Activated naive CD8-positive, alpha-beta T cell treated with anti-CD3 and anti-CD28 coated beads, Interleukin-2, amount 50 U/mL, for 16 hours (primary cell): ENCODE data around the gene DCAF6.
"Not testable (repeated sequence)": the region's sequence is repeated elsewhere in the genome, so short reads cannot be mapped to it uniquely, and the experiment has no call there.

ENCODE experiments used
- DNase-seq: peaks from one replicate; pipeline ENCODE4 v3.0.0-alpha.2; 2020; ENCODE audit warnings: low read depth, low spot score

The DCAF6 gene, protein sequence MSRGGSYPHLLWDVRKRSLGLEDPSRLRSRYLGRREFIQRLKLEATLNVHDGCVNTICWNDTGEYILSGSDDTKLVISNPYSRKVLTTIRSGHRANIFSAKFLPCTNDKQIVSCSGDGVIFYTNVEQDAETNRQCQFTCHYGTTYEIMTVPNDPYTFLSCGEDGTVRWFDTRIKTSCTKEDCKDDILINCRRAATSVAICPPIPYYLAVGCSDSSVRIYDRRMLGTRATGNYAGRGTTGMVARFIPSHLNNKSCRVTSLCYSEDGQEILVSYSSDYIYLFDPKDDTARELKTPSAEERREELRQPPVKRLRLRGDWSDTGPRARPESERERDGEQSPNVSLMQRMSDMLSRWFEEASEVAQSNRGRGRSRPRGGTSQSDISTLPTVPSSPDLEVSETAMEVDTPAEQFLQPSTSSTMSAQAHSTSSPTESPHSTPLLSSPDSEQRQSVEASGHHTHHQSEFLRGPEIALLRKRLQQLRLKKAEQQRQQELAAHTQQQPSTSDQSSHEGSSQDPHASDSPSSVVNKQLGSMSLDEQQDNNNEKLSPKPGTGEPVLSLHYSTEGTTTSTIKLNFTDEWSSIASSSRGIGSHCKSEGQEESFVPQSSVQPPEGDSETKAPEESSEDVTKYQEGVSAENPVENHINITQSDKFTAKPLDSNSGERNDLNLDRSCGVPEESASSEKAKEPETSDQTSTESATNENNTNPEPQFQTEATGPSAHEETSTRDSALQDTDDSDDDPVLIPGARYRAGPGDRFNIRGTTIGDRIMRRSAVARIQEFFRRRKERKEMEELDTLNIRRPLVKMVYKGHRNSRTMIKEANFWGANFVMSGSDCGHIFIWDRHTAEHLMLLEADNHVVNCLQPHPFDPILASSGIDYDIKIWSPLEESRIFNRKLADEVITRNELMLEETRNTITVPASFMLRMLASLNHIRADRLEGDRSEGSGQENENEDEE

DNA sequence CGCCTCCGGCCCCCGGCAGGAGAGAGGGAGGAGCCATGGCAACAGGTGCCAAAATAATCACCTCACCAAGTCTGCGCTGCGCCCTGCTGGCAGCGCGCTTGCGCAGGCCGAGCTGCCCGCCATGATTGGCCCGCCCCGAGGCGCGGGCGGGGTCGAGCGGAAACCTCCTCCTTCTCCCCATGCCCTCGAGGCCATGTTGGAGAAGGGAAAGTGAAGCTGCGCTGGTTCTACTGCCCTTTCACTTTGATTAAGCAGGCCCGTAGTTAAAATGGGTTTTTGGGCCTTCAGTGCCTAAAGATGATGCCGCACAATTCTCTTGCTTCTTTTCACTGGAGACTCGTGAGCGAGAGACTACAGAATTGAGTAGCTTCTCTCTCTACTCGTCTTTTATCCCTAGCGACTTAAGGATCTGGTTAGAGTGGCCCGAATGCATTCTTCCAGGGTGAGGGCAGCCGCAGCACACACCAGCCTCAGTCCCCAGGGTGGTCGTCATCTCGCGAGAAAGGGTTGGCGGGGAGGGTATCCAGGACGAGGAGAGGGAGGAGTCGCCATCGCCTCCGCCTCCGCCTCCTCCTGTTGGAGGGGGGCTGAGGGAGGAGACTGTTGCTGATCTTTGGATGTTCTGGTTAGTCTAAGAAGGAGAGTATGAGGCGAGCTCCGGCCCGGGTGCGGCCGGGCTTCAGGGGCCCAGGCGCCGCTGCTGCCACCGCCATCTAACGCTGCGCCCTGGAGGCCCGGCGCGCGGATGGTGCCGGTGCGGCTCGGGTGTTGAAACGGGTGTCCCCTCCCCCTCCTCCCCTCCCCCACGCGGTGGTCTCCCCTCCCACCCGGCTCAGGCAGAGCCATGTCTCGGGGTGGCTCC, at the start of gene DCAF6:
Gene DCAF6 (plus strand): TSS at position 616 of the 862 bp plus-strand sequence. CDS start 229 bp downstream, at position 845.
- peak; percentile 92 for DNase-seq

DNA sequence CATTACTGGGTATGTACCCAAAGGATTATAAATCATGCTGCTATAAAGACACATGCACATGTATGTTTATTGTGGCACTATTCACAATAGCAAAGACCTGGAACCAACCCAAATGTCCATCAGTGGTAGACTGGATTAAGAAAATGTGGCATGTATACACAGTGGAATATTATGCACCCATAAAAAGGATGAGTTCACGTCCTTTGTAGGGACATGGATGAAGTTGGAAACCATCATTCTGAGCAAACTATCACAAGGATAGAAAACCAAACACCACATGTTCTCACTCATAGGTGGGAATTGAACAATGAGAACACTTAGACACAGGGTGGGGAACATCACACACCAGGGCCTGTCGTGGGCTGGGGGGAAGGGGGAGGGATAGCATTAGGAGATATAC, 49.3 kb upstream of the DCAF6 start:
- DNase-seq = not testable (repeated sequence)

- DNase-seq = no peak
Measured at GRCh38 chr1:167890400-167890799, 46.1 kb upstream of the DCAF6 start.

- no peak for DNase-seq
Measured at GRCh38 chr1:167893798-167894197, 42.7 kb upstream of the DCAF6 start.

DNA sequence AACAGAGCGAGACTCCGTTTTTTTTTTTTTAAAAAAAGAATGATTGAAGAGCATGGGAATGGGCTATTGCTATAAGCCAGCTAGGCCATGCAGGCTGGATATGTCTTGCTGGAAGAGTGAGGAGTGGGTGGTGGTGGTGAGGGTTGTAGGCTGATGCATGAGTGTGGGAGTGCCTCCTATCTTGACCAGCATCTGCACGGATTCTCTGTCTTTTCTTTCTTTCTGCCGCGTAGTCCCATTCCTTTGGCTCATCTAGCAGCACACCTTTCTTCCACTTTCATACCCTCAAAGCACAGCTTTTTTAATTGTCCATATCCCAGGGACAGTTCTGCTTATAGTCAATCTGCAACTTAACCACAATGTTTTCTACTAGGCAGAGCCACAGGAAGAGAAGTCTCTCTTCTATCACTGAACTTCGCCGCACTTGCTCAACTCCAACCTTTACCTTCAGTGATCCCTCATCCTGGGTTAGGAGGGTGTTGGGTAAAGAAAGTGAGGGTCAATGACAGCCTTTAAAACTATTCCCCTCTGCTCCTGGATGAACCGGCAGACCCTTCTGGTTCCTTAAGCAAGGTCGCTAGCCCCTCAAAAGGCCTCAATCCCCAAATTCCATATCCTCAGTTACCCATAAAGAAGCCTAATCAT, 37.8 kb upstream of the DCAF6 start:
- DNase-seq = no peak

DNA sequence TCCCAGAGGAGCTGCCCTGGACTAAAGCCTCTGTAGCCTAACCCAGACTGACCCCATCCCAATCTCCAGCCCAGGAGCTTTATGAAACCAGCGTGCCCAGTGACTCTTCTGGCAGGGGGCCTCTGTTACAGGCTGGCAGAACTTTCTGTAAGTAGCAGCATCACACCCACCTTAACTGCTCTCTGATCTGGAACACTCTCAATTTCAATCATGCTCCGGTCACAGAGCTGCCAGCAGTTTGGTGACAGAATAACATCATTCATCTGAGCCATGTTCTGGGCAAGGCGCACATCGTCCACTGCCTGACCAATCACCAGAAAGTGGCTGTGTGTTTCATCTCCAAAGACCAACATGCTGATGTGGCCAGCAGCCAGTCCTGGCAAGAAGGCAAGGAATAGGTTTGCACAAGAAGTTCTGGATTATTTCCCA, 37.2 kb upstream of the DCAF6 start:
- no peak for DNase-seq

DNA sequence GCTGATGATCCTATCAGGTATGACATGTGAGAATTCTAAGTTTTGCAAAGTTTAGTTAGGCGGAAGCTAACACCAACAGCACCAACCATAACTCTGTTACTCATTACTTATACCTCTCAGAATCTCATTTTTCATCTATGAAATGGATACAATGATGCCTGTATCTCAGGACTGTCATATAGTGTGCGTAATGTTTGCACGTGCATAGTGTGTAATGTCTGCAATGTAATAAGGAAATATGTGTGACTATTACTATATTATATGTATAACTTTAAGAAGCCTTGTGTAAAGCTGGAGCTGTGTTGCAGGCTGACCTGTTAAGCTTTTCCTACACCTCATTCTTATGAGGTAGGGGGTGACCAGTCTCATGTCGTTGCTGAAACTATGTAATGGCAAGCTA, 35.6 kb upstream of the DCAF6 start:
- DNase-seq = no peak

- no peak for DNase-seq
Measured at GRCh38 chr1:167904652-167905130, 31.8 kb upstream of the DCAF6 start.

- no peak for DNase-seq
Measured at GRCh38 chr1:167905182-167905581, 31.3 kb upstream of the DCAF6 start.

DNA sequence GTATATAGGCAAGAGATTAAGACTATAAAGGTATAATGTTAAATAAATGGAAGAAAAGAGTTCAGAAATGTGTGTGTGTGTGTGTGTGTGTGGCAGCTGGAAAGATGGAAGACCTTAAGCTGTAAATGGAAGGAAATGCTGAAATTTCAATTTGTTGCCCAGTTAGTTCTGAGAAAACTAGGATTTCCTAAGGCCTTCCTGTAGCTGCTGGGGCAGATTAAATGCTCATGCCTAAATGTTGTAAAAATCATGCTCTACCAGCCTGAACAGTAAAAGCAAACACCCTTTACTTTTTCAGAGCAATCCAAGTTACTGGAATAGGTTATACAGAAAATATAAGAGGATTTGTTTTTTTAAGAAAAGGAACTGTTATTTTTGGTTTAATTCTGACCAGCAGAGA, 30.8 kb upstream of the DCAF6 start:
- no peak for DNase-seq

DNA sequence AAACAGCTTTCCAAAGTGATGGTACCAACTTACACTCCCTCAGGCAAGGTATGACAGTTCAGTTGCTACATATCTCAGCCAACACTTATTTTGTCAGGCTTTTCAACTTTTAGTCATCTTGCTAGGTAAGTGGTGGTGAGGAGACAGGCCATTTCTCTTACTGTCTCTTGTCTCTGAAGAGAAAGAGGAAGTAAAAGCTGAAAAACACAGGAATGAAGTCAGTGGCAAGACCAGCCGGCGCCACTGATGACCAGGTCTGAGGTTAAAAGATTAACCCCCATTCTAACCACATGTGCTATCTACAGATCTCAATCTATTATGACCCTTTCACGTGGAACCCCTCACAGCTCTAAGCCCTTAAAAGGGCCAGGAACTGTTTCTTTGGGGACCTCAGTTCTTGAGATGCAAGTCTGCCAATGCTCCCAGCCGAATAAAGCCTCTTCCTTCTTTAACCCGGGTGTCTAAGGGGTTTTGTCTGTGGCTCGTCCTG, 26.7 kb upstream of the DCAF6 start:
- DNase-seq = no peak

- no peak for DNase-seq
Measured at GRCh38 chr1:167910530-167910929, 26.0 kb upstream of the DCAF6 start.

DNA sequence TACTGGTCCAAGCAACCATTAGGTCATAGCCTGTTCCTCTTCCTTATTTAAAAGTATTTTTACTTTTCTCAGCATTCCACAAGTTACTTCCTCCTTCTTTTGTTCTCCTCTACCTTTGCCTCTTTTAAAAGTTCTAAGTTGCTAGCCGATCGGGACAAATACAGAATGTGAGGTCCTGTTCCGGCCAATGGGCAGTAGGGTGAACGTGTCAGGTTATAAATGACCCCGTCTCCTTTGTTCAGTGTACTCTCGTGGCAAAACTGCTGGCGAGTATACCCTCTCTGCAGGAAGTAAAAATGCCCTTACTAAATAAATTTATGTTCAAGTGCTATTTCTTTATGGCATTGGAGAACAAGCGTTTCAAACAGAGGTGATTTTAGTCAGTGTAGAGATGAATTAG, 25.1 kb upstream of the DCAF6 start:
- no peak for DNase-seq

DNA sequence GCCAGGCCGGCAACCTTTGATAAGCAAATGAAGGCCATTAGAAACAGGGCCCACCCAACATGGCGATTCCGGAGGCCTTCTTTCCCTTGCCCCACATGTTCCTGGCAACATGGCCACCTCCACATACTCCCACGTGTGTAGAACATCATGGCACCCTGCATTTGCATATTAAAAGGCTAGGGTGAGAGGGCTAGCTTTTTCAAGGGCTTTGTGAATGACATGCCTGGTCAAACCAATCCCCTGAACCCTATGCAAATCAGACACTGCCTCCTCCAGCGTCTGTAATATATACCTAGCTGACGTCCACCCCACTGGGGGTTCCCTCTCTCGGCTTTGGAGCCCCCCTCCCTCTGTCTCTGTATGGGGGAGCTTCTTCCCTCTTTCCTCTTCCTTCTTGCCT, 24.2 kb upstream of the DCAF6 start:
- DNase-seq = no peak

DNA sequence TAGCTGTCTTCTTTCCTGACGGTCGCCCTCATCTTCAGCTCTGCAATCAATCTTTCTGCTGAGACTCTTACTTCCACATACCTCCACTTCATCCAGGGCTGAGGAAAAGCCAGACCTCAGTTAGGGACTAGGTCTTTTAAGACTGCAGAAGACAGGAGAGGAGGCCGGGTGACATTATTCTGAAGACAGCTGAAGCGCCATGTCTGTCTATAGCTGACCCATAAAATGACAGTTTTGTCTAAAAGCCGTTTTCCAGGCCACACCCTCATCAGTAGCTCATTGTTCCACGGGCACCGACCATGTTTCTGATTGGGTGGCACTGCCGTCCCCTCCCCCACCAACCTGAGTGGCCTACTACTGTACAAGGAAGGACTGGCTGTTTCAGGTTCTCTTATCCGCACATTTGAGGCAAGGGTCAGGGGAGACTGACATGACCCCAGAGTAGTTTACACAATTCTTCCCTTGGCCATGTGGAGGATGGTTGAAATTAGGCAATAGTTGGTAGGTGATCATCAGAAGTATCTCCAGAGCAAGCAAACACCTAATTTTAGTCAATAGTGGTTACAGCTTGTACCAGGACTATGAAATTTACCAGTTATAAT, 22.5 kb upstream of the DCAF6 start, which contains the start of gene ADCY10:
Gene ADCY10 (minus strand): TSS at position 240 of the 602 bp plus-strand sequence. CDS start 8,994 bp downstream, outside the sequence.
- no peak for DNase-seq

DNA sequence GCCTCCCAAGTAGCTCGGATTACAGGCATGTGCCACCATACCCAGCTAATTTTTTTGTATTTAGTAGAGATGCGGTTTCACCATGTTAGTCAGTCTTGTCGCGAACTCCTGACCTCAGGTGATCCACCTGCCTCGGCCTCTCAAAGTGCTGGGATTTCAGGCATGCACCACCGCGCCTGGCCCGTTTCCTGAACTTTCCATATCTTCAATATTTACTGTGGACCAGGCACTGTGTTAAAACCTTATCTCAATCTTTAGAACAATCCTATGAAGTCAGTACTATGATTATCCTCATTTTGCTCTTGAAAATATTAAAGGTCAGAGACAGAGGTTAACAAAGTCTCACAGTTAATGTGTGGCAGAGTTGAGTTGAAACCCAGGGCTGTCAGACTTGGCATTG, 20.9 kb upstream of the DCAF6 start:
- no peak for DNase-seq

DNA sequence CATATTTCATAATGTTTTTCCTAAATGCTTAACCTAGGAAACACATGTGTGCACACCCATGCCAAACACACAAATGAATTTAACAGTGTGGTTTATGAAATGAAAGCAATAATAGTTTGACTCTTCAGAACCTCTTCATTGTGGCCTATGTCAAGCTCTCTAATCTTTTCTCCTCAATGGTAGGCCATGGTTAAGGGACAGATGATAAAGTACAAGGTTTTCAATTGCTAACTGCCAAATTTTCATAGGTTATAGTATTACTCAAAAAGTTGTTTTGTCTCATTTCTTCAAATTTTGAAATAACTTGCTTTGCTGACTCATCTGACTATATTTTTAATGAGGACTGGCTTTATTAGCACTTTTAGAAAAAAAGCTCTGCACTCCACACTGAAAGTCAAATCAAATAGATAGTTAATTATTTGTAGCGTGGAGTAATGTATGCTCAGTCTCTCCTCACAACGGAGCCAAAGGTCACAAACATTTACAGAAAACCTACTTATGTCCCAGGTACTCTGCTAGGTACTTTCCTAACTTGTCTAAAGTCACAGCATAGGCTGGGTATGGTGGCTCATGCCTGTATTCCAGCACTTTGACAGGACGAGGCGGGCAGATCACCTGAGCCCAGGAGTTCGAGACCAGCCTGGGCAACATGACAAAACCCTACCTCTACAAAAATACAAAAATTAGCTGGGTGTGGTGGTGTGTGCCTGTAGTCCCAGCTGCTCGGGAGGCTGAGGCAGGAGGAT, 19.5 kb upstream of the DCAF6 start:
- no peak for DNase-seq

- no peak for DNase-seq
Measured at GRCh38 chr1:167922023-167922422, 14.5 kb upstream of the DCAF6 start.

DNA sequence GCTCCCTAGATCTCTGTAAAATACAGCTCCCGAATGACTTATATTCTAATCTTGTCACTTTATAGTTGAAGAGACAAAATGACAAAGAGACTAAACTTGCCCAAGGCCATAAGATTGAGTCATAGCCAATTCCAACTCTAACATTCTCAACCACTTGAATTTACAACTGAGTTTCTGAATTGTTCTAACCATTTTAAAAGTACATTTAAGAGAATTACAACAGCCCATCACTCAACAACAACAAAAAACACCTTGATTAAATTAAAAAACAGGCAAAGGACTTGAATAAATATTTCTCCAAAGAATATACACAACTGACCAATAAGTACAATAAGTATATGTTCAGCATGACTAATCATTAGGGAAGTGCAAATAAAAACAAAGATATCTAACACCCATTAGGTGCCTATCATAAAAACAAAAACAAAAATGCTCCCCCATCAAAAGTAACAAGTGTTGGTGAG, 13.8 kb upstream of the DCAF6 start:
- no peak for DNase-seq
